ENCODE measurements around the gene NTM. TPM values are rescaled to one million over a fixed set of nuclear protein-coding genes. Genes with fewer than 3 reads are reported as not detected.

The NTM gene
- total RNA-seq, 2 donors from 2014 or later = 1.7 to 3.6 TPM

GRCh38 chr11:131441051-131441810 lies 70.8 kb downstream of the NTM start:
- H3K9me3 Mint-ChIP-seq = peaks cover 25% of the 10 kb centered on the region
- H3K9me3 ChIP-seq (ENCODE audit: control insufficient read depth, low read length) = peaks cover 16% of the 10 kb centered on the region
- no peak overlapping the region for H3K4me3 Mint-ChIP-seq
- DNase-seq = no peak
- H3K4me3 ChIP-seq (ENCODE audit: low read length) = no peak overlapping the region
- peaks cover 11% of the 10 kb centered on the region for H3K27me3 Mint-ChIP-seq (ENCODE audit: insufficient read depth)
- peaks cover 1% of the 10 kb centered on the region for H3K36me3 Mint-ChIP-seq (ENCODE audit: low read depth)
- H3K4me1 ChIP-seq (ENCODE audit: control insufficient read depth, insufficient read depth, low read length) = no peaks in the 10 kb centered on the region
- no peak overlapping the region for H3K27ac ChIP-seq (ENCODE audit: low read depth, low read length)
- H3K4me1 Mint-ChIP-seq = no peaks in the 10 kb centered on the region
- H3K27me3 ChIP-seq (ENCODE audit: control insufficient read depth, insufficient read depth, low read length, poor library complexity, severe bottlenecking) = no peaks in the 10 kb centered on the region
- H3K36me3 ChIP-seq (ENCODE audit: control insufficient read depth, insufficient read depth, low read length) = no peaks in the 10 kb centered on the region
- H3K27ac Mint-ChIP-seq = no peak overlapping the region
- no peak overlapping the region for H3K9ac ChIP-seq (ENCODE audit: extremely low read depth, low read length, poor library complexity, severe bottlenecking)
- 96% methylated on average over 4 to 5 of the region's 5 CpGs for WGBS, 2 experiments (ENCODE audit: insufficient coverage in 1 of 2, insufficient read length in 1 of 2)
- no peak for TF ChIP-seq CTCF (conservative IDR thresholded peaks at IDR 0.05)

GRCh38 chr11:131446590-131447275 lies 76.3 kb downstream of the NTM start:
- Mint-ChIP-seq H3K4me3 (no peak overlapping the region), H3K36me3 (ENCODE audit: low read depth) (no peaks in the 10 kb centered on the region), H3K27ac (no peak overlapping the region), H3K9me3 (peaks cover 6% of the 10 kb centered on the region), H3K27me3 (ENCODE audit: insufficient read depth) (peaks cover 4% of the 10 kb centered on the region), H3K4me1 (peaks cover 4% of the 10 kb centered on the region)
- DNase-seq = no peak
- H3K9me3 ChIP-seq (ENCODE audit: control insufficient read depth, low read length) = no peaks in the 10 kb centered on the region
- TF ChIP-seq CTCF (conservative IDR thresholded peaks at IDR 0.05) = no peak
- H3K36me3 ChIP-seq (ENCODE audit: control insufficient read depth, insufficient read depth, low read length) = no peaks in the 10 kb centered on the region
- WGBS, 2 experiments (ENCODE audit: insufficient coverage in 1 of 2, insufficient read length in 1 of 2) = 91 to 96% methylated on average over 2 to 5 of the region's 5 CpGs
- no peaks in the 10 kb centered on the region for H3K4me1 ChIP-seq (ENCODE audit: control insufficient read depth, insufficient read depth, low read length)
- H3K4me3 ChIP-seq (ENCODE audit: low read length) = no peak overlapping the region
- no peak overlapping the region for H3K27ac ChIP-seq (ENCODE audit: low read depth, low read length)
- H3K9ac ChIP-seq (ENCODE audit: extremely low read depth, low read length, poor library complexity, severe bottlenecking) = no peak overlapping the region
- H3K27me3 ChIP-seq (ENCODE audit: control insufficient read depth, insufficient read depth, low read length, poor library complexity, severe bottlenecking) = no peaks in the 10 kb centered on the region

GRCh38 chr11:131447277-131447815 lies 76.9 kb downstream of the NTM start:
- Mint-ChIP-seq H3K27ac (no peak overlapping the region), H3K4me1 (peaks cover 4% of the 10 kb centered on the region), H3K4me3 (no peak overlapping the region), H3K36me3 (ENCODE audit: low read depth) (no peaks in the 10 kb centered on the region), H3K9me3 (peaks cover 7% of the 10 kb centered on the region), H3K27me3 (ENCODE audit: insufficient read depth) (peaks cover 4% of the 10 kb centered on the region)
- no peaks in the 10 kb centered on the region for H3K27me3 ChIP-seq (ENCODE audit: control insufficient read depth, insufficient read depth, low read length, poor library complexity, severe bottlenecking)
- 88 to 100% methylated on average over 4 to 9 of the region's 10 CpGs for WGBS, 2 experiments (ENCODE audit: insufficient coverage in 1 of 2, insufficient read length in 1 of 2)
- no peaks in the 10 kb centered on the region for H3K36me3 ChIP-seq (ENCODE audit: control insufficient read depth, insufficient read depth, low read length)
- no peaks in the 10 kb centered on the region for H3K9me3 ChIP-seq (ENCODE audit: control insufficient read depth, low read length)
- peak; percentile 63 for TF ChIP-seq CTCF (conservative IDR thresholded peaks at IDR 0.05)
- H3K4me1 ChIP-seq (ENCODE audit: control insufficient read depth, insufficient read depth, low read length) = no peaks in the 10 kb centered on the region
- no peak overlapping the region for H3K9ac ChIP-seq (ENCODE audit: extremely low read depth, low read length, poor library complexity, severe bottlenecking)
- H3K4me3 ChIP-seq (ENCODE audit: low read length) = no peak overlapping the region
- no peak overlapping the region for H3K27ac ChIP-seq (ENCODE audit: low read depth, low read length)
- no peak for DNase-seq
